HEK293 (cell line): Measurements from ENCODE around the gene TMPRSS12.

Source experiments
- ZNF335 ChIP-seq: fragments of 450-650 bp; formaldehyde crosslinking; conservative IDR thresholded peaks from 2 replicates; pipeline ENCODE4 v1.5.1; 2016; ENCODE audit warnings: missing biosample characterization, missing genetic modification characterization

Gene TMPRSS12

GRCh38 chr12:50936821-50937530 is 94.2 kb downstream of the TMPRSS12 start (continued):
- no peak for TF ChIP-seq ZNF335 (tag by site-specific recombination)
